Tongue (tissue), 2 donors: Measurements from ENCODE around the gene TGFBR2. TPM values are rescaled to one million over a fixed set of nuclear protein-coding genes. Genes with fewer than 3 reads are reported as not detected.

Experiments used
- DNase-seq: peaks from one replicate; pipeline ENCODE4 v3.0.0-alpha.2; 2015
- total RNA-seq: library from RNA; depleted of rRNA; stranded (reverse); fragments of >200 nt; gene quantifications from one replicate; pipeline ENCODE4 v1.2.3, GENCODE V29; 2014

Gene TGFBR2
- 98.7 TPM for total RNA-seq

GRCh38 chr3:30606301-30607031, at the start of gene TGFBR2:
Gene TGFBR2, plus strand, starts transcription at chr3:30606601. Its CDS starts 283 bp downstream, at chr3:30606884.
- peak; percentile 96 for DNase-seq

DNA sequence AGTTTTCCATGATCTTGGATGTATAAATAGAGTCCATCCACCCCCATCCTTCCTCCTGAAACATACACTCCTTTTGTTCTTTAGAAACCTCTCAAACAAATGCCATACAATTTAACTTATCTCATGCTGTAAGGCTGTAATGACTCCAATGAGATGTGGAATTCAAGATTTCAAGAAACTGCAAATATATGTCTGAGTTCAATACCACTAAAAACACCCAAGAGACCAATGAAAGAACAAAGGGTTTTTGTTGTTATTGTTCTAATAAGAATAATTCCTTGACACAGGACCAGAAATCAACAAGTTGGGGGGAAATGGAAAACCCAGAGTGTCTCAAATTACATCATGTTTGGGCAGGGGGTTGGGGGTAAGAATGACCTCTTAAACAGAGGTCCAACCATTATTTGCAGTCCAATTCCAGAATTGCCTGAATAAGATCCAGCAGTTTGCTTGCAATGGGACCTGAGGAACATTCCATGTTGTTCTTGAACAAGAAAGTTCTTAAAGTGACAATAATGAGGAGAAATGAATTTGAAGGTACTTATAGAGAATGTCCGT, 48.6 kb upstream of the TGFBR2 start:
- no peak for DNase-seq

- DNase-seq, result no peak
Observed at GRCh38 chr3:30563956-30564355, 42.4 kb upstream of the TGFBR2 start.

DNA sequence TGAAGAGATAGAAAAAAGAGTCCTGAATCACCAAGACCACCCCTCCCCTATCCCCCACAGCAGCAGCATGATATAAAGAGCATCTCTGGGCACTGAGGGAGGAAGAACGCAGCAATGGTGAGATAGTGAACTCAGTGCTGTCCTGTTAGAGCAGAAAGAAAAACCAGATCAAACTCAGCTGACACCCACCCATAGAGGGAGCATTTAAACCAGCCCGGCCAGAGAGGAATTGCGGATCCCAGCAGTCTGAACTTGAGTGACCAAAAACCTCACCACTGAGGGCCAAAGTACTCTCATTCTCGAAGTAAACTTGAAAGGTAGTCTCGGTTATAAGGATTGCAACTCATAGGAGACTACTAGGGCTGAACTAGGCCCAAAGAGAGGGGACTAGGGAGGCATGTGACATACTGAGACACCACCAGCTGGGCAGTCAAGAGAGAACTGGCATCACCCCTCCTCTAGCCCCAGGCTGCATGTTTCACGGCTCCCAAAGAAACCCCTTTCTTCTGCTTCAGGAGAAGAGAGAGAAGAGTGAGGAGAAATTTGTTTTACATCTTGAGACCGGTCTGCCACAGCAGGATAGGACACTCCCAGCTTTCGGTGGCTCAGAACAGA, 39.2 kb upstream of the TGFBR2 start:
- no peak for DNase-seq

DNA sequence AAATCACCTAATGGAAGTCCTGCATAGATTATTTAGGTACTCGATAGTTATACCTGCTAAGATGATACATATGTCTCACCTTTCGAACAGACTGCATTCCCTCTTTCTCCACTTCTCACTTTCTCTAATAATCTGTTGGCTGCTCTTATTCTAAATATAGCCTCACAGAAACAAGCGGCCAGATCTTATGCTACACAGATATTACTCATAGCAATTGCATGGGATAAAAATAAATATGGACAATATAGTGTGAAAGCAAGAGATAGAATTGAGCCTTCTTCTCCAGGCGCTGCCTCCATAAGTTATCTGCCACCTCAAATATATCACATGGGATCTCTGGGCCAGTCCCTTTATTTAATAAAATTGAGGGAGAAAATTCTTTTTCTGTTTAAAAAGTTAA, 29.5 kb upstream of the TGFBR2 start:
- DNase-seq, result no peak

- no peak for DNase-seq
Observed at GRCh38 chr3:30577788-30578187, 28.6 kb upstream of the TGFBR2 start.

- DNase-seq, result no peak
Observed at GRCh38 chr3:30578479-30578878, 27.9 kb upstream of the TGFBR2 start.

GRCh38 chr3:30578986-30579579, 27.3 kb upstream of the TGFBR2 start:
- no peak for DNase-seq

- DNase-seq, result no peak
Observed at GRCh38 chr3:30581067-30581585, 25.3 kb upstream of the TGFBR2 start.

DNA sequence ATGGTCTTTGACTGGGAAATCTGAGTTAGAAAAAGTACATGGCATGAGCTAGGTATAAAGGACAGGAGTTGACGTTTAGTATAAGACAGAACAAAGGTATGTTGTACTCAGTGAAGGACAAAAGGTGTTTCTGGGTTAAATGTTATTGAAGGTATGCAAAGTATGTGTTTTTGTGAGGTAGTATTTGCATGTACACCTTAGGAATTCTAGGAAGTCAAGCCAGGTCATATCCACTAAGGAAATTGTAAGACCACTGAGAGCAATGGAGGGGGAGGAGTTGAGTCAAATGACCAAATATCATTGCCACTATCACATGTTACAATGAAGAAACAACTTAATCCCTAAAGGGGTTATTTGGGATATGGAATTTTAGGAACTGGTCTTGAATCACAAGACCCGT, 24.4 kb upstream of the TGFBR2 start:
- DNase-seq, result no peak

DNA sequence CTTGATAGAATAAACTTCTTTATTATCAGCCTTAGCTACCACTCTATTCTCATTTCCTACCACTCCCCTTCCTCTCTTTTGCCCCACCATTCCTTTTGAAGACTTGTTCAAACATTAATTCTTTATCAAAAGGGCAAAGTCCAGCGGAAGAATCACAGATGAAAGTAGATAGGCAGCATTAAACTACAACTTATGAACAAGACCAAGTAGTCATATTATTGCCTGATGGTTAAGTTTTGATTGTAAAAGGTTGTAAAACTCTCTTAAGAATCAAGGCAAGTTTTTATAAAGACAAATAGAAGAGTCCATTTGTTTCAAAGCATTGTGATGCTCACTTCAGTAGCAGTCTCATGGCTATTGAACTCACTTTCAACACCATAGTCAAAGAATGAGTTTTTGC, 22.4 kb upstream of the TGFBR2 start:
- no peak for DNase-seq

- DNase-seq, result no peak
Observed at GRCh38 chr3:30585654-30586053, 20.7 kb upstream of the TGFBR2 start.

DNA sequence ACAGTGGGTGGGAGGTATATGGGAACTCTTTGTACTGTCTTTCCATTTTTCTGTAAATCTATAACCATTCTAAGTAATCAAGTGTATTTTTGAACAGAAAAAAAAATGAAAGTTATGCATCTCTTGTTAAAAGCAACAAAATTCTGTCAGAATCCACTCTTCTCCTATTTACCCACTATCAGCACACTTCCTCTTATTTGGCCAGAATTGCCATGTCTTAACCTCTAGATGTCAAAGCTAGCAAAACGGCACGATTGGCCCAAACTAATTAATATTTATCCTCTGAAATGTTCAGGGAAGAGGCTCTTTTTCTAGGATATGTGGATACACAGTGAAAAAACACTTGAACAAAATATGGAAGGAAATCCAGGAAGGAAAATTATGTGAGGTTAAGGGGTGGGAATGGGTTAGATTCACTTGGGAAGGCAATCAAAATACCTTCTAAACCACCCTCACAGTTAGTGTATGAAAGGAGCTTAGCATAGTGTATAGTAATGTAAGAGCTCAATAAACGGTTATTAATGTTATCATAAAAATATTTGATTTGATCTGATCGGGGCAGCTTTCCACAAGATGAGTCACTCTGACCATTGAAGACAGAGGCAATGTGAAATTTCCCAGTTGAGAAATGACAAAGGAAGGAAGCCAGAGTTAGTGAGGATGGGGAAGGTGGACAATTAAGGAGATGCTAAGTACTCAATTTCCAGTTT, 20.1 kb upstream of the TGFBR2 start:
- DNase-seq, result no peak

GRCh38 chr3:30586806-30587486, 19.5 kb upstream of the TGFBR2 start:
- DNase-seq, result no peak

- no peak for DNase-seq
Observed at GRCh38 chr3:30587904-30588303, 18.5 kb upstream of the TGFBR2 start.

GRCh38 chr3:30596152-30596551, 10.2 kb upstream of the TGFBR2 start:
- no peak for DNase-seq

DNA sequence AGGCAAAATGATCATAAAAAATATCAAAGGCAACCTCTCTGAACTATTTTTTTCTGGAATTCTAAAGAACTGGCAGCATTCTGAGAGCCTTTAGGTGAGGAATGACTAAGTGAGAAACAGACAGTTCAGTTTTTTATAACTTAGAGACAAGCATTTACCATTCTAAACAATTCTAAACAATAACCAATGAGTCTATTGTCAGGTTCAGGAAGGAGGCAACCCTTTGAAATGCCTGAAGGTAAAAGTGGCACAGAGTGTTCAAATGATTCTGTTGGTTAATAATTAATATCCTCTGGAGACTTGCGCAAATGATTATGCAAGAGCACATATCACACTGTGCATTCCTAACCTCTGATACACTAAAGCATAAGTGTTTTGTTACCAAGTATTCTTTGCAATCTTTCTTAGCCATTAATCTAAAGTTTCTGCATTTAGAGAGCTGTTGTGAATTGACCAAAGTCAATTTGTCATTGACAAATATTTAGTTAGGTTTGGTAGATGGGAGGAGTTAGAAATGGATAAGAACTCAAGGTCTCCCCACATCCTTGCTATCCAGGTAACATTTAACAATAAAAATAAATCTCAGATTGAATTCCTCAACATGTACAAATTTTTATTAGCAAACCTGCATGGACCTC, 9.2 kb upstream of the TGFBR2 start:
- DNase-seq, result no peak

DNA sequence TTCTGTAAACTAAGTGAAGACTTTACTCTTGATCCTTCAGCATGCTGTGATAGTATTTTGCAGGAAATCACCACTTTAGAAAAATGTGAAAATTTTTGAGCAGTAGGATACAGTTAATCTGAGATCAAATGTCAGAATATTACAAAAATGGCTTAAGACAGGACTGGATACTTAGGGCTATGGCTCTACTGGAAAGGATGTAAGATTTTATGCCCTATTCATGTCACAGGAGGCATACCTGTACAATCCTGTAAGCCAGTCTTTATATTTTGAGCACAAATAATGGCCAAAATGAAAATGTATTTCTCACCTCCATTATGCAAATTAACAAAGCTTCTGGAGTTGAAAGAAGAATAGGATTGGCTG, 8.6 kb upstream of the TGFBR2 start:
- no peak for DNase-seq

- no peak for DNase-seq
Observed at GRCh38 chr3:30598668-30599545, 7.5 kb upstream of the TGFBR2 start.

DNA sequence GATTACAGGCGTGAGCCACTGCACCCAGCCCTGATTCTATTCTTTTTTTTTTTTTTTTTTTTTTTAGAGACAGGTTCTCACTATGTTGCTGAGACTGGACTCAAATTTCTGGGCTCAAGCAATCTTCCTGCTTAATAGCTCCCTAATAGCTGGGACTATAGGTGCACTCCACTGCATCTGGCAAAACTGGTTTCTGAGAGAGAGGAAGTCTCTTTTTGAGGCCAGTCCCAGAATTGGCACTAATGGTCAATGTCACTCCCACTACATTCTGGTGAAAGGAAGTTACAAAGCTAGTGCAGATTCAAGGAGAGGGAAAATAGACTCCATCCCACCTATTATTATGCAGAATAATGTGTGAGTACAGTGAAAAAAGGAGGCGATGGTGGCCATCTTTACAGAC, 5.8 kb upstream of the TGFBR2 start:
- DNase-seq, result no peak
